Smooth muscle cell of the brain vasculature (primary cell): ENCODE results near the gene FOXK2.

ENCODE experiments used
- DNase-seq: peaks from one replicate; pipeline ENCODE4 v3.0.0-alpha.2; 2012; ENCODE audit warnings: low read depth, low spot score

The FOXK2 gene

DNA sequence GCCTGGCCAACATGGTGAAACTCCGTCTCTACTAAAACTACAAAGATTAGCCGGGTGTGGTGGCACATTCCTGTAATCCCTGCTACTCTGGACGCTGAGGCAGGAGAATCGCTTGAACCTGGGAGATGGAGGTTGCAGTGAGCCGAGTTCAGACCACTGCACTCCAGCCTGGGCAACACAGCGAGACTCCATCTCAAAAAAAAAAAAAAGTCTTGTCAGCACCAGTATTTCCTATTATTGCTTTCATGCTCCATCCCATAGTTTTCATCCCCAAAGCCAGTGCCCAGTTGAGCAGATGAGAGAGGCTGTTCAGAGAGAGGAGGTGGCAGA, 70.3 kb downstream of the FOXK2 start:
- no peak for DNase-seq

- no peak for DNase-seq
Observed at GRCh38 chr17:82590216-82590615, 70.7 kb downstream of the FOXK2 start.

DNA sequence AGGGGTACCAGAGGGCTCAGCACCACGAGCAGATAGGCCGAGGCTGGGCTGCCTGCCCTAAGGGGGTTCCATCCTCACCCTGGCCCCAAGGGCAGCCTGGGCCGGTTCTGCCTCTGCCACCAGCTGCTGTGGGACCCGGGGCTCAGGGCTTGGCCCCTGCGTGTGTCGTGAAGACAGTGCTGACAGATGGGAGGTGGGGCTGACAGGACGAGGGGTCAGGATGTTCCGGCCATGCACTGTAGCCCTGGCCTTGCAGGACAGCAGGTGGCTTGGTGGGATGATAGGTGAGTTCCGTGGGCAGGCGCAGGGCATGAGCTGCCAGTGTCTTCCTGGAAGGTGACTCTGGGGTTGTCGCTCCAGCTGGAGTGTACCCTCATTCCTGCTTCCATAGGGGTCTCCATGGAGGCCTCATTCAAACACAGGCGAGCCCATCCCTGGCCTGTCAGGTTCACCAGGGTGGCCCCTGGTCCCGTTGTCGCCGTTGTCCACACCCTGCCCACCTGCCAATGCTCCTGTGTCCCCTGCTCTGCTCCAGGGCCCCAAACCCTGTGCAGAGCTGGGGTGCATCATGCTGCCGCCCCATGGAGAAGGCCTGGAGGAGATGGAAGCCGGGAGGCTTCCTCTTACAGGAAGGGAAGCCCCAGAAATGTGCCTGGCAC, 71.5 kb downstream of the FOXK2 start:
- no peak for DNase-seq

GRCh38 chr17:82592289-82592766, 72.8 kb downstream of the FOXK2 start:
- no peak for DNase-seq

DNA sequence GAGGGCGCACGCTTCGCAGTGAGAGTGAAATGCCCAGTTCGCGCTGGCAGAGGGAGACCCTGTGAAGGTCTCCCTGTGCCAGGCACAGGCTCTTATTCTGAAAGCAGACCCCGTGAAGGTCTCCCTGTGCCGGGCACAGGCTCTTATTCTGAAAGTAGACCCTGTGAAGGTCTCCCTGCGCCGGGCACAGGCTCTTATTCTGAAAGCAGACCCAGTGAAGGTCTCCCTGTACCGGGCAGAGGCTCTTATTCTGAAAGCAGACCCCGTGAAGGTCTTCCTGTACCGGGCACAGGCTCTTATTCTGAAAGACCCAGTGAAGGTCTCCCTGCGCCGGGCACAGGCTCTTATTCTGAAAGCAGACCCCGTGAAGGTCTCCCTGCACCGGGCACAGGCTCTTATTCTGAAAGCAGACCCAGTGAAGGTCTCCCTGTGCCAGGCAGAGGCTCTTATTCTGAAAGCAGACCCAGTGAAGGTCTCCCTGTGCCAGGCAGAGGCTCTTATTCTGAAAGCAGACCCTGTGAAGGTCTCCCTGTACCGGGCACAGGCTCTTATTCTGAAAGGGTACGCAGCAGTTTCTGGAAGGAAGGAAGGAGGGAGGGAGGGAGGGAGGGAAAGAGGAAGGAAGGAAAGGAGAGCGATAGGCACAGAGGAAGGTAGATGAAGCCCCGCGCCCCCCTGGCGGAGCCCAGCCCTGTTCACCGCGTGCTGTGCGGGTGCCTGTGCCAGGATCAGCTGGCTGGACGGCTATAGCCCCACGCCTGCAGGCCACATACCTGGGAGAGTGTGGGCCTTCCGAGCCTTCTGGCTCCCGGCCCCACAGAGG, 73.4 kb downstream of the FOXK2 start:
- DNase-seq: peak; percentile 51

- DNase-seq: no peak
Observed at GRCh38 chr17:82593590-82594087, 74.1 kb downstream of the FOXK2 start.

DNA sequence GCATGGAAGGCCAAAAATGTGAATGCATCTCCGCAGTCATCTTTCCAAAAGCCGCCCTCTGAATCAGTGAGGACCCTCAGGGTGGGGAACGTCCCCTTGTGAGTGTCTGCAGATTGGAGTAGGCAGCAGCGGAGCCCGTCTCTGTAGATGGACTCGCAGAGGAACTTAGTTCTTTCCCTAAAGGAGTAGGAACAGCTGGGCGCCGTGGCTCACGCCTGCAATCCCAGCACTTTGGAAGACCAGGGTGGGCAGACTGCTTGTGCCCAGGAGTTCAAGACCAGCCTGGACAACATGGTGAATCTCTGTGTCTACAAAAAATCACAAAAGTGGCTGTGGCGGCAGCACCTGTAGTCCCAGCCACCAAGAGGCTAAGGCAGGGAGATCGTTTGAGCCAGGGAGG, 75.0 kb downstream of the FOXK2 start:
- DNase-seq: no peak

GRCh38 chr17:82595893-82596292, 76.4 kb downstream of the FOXK2 start:
- no peak for DNase-seq

DNA sequence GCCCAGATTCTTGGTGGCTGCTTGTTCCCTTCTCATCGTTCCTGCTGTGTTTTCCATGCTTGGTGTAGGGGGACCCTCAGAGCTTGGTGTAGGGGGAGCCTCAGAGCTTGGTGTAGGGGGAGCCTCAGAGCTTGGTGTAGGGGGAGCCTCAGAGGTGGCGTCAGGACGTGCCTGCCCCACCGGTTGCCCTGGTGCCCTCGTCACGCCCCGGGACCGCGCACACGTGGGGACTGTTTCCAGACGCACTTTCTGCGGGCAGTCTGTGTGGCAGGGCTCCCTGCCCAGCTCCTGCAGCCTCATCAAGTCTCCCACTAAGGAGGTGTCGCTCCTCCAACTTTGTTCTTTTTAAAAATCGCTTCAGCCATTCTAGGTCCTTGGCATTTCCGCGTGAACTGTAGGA, 76.8 kb downstream of the FOXK2 start:
- no peak for DNase-seq

DNA sequence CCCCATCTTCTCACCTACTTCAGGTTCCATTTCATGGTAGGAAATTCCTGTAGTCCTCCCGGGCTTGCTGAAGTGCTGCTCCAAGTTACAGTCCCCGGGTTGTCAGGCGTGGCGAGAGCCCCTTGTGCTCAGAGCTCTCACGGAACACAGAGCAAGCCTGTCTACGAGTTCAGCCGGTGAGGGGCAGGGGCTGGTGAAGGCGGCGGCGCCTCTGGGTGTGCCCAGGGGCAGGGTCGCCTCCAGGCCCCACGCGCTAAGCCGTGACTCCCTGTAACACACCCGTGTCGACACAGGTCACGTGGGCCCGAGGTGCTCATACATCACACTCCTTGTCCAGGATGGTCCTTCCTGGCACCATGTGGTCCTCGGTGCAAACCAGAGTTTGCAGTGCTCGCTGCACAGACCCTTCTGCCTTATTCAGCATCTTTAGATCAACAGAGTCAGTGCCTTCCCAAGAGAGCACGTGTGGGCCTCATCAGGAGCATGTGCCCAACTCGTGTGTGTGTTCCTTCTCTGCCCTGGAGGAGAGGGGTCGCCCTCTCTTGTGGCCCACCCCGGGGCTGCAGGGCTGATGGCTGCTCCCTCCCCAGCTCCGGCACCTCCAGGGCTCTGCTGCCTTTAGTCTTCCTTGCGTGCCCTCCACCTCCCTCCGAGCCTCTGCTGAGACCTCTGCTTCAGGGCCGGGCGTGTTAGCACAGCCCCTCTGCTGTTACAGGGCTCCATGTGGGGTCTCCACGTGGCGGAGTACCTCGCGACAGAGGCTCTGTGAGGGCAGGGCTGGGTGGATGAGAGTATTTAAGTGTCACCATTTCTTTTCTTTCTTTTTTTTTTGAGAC, 77.5 kb downstream of the FOXK2 start:
- DNase-seq: no peak

DNA sequence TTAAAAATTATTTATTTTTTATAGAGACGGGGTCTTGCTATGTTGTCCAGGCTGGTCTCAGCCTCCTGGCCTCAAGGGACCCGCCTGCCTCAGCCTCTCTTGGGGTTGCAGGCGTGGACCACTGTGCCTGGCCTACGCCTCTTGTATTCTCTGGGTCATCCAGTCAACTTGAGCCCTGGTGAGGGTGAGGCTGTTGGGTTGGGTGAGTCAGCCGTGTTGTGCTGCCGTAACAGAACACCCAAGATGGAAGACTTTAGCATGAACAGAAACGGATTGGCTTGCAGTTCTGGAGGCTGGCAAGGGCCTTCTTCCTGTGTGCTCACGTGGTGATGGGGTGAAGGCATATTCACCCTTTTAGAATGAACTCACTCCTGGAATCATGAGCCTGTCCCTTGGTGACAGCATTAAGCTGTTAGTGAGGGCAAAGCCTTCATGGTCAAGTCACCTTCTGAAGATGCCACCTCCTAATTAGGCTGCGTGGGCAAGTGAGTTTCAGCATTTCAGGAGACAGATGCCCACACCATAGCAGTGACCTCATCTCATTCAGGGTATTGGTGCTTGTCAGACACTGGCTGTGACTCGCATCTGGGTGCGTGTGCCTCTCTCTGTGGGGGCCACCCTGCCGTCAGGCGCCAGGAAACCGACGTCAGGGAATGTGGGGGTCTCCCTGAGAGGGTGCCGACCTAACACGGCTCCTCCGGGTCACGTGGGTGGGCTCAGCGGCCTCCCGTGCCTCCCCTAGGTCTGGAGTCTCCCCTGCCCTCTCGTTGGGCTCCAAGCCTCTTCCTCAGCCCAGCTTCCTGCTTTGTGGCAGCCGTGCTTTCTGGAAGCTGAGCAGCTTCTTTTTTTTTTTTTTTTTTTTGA, 79.0 kb downstream of the FOXK2 start:
- DNase-seq: no peak

DNA sequence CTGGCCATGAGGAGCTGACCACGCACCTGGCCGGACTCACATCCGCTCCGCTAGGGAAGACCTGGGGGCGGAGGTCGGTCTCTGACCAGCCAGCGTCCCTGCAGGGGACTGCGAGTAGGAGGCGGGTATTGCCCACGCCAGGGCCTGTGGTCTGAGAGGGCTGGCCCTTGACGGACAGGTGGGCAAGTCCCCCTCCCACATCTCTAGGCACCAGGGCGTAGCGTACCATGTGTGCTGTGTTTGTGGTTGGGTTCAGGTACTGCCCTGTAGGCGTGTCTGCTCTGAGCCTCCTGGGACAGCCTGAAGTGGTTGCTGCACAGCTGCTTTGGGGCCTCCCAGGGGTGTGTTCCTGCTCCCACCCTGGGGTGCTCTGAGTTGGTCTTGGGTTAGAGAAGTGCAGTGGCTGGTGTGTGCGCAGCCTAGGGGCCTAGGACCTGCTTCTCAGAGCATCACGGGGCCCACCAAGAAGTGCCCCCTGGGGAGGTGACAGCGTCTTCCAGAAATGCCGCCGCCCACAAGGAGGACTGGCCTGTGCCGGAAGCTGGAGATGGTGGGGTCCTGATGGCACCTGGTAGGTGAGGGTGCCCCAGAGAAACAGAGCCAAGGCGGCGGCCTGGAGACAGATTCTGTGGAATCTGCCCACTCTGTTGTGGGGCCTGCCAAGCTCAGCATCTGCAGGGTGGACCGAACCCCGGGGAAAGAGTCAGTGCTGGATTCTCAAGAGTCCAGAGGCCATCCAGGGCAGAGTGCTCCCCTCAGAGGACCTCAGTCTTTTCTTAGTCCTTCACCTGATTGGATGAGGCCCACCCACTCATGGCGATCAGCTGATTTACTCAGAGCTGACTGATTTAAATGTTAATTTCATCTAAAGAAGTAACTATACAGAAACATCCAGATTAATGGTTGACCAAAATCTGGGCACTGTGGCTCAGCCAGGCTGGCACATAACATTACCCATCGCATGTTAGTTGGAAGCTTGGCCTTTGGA, 80.4 kb downstream of the FOXK2 start:
- DNase-seq: no peak

- DNase-seq: no peak
Observed at GRCh38 chr17:82600731-82601446, 81.4 kb downstream of the FOXK2 start.

DNA sequence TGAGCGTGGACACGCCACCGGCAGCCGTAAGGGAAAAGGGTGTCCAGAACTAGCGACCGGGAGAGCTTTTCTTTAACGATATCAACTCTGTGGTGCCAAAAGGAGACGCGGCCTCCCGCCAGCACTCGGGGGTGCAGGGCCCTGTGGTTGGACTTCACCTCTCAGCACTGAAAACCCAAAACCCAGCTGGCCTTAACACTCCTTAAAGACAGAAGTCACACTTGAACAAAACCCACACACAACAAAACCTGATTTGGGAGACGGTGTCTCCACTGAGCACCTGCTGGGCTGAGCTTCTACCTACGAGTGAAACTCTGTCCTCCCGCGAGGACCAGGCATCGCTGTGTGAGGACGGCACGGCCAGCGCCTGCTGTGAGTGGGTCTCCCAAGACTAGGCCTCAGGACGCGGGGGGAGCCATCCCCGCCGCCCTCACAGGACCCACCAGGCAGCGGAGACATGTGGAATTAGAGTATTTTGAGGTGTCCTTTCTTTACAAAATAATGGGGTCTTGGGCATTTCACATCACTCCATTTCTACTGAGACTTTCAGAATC, 82.0 kb downstream of the FOXK2 start:
- DNase-seq: no peak

DNA sequence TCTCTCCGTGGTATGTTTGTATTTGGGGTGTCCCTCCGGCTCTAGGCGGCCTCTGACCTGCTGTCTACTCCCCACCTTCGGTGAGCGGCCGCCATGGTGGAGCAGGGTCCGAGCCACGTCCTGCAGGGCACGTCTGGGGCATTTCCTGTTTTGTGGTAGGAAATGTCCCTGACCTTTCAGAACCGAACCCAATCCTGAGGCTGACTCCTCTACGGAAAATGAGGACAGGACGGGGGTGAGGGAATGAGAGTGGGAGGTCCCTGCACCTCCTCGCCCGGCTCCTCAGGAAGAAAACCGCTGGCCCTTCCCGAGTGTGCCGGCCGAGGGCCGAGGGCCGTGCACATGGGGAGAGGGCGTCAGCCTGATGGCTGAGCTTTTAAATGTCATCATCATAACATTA, 83.0 kb downstream of the FOXK2 start:
- no peak for DNase-seq

GRCh38 chr17:82602986-82603710, 83.6 kb downstream of the FOXK2 start:
- no peak for DNase-seq

DNA sequence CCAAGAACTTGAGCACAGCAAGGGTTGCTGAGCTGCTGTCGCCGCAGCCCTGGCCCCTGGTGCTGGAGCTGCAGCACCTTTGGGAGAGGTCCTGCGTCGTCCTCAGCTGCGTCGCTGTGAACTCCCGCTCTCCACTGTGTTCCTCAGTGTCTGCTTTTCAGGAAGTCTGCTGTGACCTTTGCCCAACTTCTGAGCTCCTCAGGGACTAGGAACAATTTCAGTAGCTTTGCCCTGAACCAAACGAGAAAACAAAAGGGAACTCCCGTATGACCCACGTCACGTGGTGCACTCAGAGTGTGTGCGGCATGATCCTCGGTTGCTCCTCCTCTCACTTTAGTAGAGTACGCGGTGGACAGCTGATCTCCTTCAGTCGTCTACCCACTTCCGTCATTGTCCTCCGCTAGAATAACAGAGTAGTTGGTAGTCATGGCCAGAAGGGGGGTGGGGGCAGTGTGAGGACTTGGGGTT, 84.5 kb downstream of the FOXK2 start:
- DNase-seq: no peak

DNA sequence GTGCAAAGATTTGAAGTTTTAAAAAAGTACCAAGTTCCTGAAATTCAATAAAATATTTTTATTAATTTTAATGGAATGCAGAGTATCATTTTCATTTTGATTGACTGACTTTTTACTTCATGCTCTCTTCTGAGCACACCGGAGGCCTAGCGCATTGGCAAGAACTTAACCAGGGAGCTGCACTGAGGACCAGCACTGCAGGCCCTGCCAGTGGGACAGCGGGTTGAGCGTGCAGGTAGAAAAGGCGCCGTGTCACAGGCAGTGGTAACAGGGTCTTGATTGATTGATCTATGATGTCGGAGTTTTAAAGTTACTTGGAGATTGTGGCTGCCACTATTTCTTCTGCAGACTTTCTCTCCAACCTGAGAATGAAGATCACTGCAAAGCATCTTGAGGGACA, 85.0 kb downstream of the FOXK2 start:
- DNase-seq: no peak
